ENCODE data around the gene TRIM34.
A peak's percentile ranks its signal among the peaks of the same experiment; 100 is the strongest.
"Not testable (repeated sequence)": the region's sequence is repeated elsewhere in the genome, so short reads cannot be mapped to it uniquely, and the experiment has no call there.

The TRIM34 gene

GRCh38 chr11:5624489-5625279 is at the start of gene TRIM34:
Gene TRIM34 (plus strand): TSS chr11:5625001. CDS start chr11:5632332, 7,331 bp downstream.
- peak; percentile 89 for DNase-seq

- no peak for DNase-seq
These were observed 49.6 kb upstream of the TRIM34 start for GRCh38 chr11:5575152-5575551.

GRCh38 chr11:5577101-5577500 is 47.7 kb upstream of the TRIM34 start:
- DNase-seq: no peak

GRCh38 chr11:5580577-5580976 is 44.2 kb upstream of the TRIM34 start, which contains the start of gene OR52B6:
Gene OR52B6 (plus strand): TSS chr11:5580877. CDS start chr11:5580877, 0 bp downstream.
- no peak for DNase-seq

- DNase-seq: no peak
These were observed 43.8 kb upstream of the TRIM34 start for GRCh38 chr11:5581014-5581413.

- not testable (repeated sequence) for DNase-seq
These were observed 40.3 kb upstream of the TRIM34 start for GRCh38 chr11:5584458-5584857.

GRCh38 chr11:5589906-5590305 is 34.9 kb upstream of the TRIM34 start:
- not testable (repeated sequence) for DNase-seq

GRCh38 chr11:5591613-5592012 is 33.2 kb upstream of the TRIM34 start:
- no peak for DNase-seq

- DNase-seq: no peak
These were observed 32.2 kb upstream of the TRIM34 start for GRCh38 chr11:5592615-5593014.

- DNase-seq: no peak
These were observed 31.7 kb upstream of the TRIM34 start for GRCh38 chr11:5593146-5593545.

GRCh38 chr11:5596607-5597201 is 28.1 kb upstream of the TRIM34 start, which contains the start of gene TRIM6:
Gene TRIM6 (plus strand): TSS chr11:5596637. CDS start chr11:5596898, 261 bp downstream.
- peak; percentile 34 for DNase-seq

GRCh38 chr11:5597953-5598352 is 26.8 kb upstream of the TRIM34 start:
- no peak for DNase-seq

GRCh38 chr11:5600374-5600851 is 24.4 kb upstream of the TRIM34 start:
- DNase-seq: peak; percentile 68

GRCh38 chr11:5602791-5603190 is 22.0 kb upstream of the TRIM34 start:
- DNase-seq: not testable (repeated sequence)

- no peak for DNase-seq
These were observed 21.5 kb upstream of the TRIM34 start for GRCh38 chr11:5603326-5603725.

GRCh38 chr11:5604896-5605295 is 19.9 kb upstream of the TRIM34 start:
- no peak for DNase-seq

GRCh38 chr11:5605849-5606248 is 19.0 kb upstream of the TRIM34 start:
- no peak for DNase-seq

GRCh38 chr11:5608808-5609207 is 16.0 kb upstream of the TRIM34 start:
- no peak for DNase-seq

GRCh38 chr11:5610446-5610845 is 14.4 kb upstream of the TRIM34 start:
- DNase-seq: peak; percentile 15

- no peak for DNase-seq
These were observed 13.2 kb upstream of the TRIM34 start for GRCh38 chr11:5611627-5612026.

GRCh38 chr11:5618807-5619206 is 6.0 kb upstream of the TRIM34 start:
- DNase-seq: no peak

- no peak for DNase-seq
These were observed 3.9 kb upstream of the TRIM34 start for GRCh38 chr11:5620651-5621521.

GRCh38 chr11:5621580-5621979 is 3.2 kb upstream of the TRIM34 start:
- no peak for DNase-seq
